SU-DHL-6 (cell line): Measurements from ENCODE around the gene NAV2.

Experiments used
- EZH2phosphoT487 ChIP-seq: fragments of 200-600 bp; sonication (generic), shearing (Covaris generic); conservative IDR thresholded peaks from 2 replicates; pipeline ENCODE4 v1.6.1; 2018; ENCODE audit warnings: mild to moderate bottlenecking, antibody characterized with exemption, low read length, moderate library complexity, mixed read lengths
- TF ChIP-seq, protein P1 (sequence below): fragments of 200-600 bp; sonication (generic); IDR thresholded peaks from one replicate; pipeline ENCODE4 v1.5.1; 2017; ENCODE audit warnings: antibody characterized with exemption, mild to moderate bottlenecking, low read length, moderate library complexity; ENCODE audit not compliant: insufficient read depth, poor library complexity, severe bottlenecking

DNA sequence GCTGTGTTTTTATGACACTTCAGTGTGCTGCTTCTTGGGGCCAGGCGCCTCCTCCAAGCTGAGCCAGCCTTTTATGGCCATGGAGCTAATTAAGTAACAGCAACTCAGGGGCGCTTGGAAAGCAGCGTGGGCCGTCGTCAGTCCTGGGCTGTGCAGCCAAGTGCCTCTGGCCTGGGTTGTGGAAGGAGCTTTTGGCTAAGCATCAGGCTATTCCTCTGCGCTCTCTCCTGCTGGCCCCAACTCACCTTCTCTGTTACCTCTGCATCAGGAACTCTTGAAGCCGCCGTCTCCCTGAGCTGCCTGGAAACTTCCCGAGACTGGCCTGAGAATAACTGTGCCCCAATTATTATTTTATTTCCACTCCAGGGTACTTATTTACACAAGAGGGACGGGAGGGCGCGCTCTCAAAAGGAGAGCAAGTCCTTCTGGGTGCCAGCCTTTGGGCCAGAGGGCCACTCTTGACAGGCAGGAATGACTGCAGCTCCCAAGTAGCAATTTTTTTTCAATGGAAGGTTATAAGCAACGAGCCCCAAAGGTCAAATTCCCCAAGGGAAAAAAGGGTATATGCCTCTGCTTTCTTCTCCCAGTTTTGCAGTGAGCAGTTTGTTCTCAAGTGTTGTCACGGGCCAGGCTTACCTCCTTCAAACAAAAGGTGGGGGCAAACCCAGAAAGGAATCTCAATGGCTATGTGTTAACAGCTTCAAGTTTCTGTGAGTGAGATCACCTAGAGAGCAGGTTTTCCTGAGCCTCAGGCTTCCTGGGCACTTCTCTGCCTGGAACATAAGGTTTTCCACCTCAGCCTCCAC is 38.5 kb upstream of the NAV2 start:
- TF ChIP-seq, protein P1, sequence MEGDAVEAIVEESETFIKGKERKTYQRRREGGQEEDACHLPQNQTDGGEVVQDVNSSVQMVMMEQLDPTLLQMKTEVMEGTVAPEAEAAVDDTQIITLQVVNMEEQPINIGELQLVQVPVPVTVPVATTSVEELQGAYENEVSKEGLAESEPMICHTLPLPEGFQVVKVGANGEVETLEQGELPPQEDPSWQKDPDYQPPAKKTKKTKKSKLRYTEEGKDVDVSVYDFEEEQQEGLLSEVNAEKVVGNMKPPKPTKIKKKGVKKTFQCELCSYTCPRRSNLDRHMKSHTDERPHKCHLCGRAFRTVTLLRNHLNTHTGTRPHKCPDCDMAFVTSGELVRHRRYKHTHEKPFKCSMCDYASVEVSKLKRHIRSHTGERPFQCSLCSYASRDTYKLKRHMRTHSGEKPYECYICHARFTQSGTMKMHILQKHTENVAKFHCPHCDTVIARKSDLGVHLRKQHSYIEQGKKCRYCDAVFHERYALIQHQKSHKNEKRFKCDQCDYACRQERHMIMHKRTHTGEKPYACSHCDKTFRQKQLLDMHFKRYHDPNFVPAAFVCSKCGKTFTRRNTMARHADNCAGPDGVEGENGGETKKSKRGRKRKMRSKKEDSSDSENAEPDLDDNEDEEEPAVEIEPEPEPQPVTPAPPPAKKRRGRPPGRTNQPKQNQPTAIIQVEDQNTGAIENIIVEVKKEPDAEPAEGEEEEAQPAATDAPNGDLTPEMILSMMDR, result no peak
- no peak for TF ChIP-seq EZH2phosphoT487
